Activated T-helper 1 cell treated with anti-CD3 and anti-CD28 coated beads, Interleukin-12 subunit alpha, Interleukin-12 subunit beta, Interleukin-2, Interleukin-4 antibody, amounts not matched to agents 30 ng/mL and 10 ng/mL and 1 ng/mL, durations not matched to agents 14 hours and 24 hours and 36 hours (primary cell): ENCODE measurements around the gene EIF3D. TPM values are rescaled to one million over a fixed set of nuclear protein-coding genes. Genes with fewer than 3 reads are reported as not detected.

ENCODE experiments used
- DNase-seq: peaks from one replicate; pipeline ENCODE4 v3.0.0; 2021; ENCODE audit warnings: low spot score
- H3K27ac Mint-ChIP-seq: one replicate; pipeline ENCODE4 v1.8.0; 2021; ENCODE audit warnings: mild to moderate bottlenecking, mixed read lengths
- H3K27me3 Mint-ChIP-seq: one replicate; pipeline ENCODE4 v1.8.0; 2022; ENCODE audit warnings: mild to moderate bottlenecking, moderate library complexity, mixed read lengths; ENCODE audit not compliant: insufficient read depth
- H3K36me3 Mint-ChIP-seq: one replicate; pipeline ENCODE4 v1.8.0; 2021; ENCODE audit warnings: low read depth, mixed read lengths
- H3K4me1 Mint-ChIP-seq: one replicate; pipeline ENCODE4 v1.8.0; 2021; ENCODE audit warnings: low read depth, mixed read lengths
- H3K4me3 Mint-ChIP-seq: one replicate; pipeline ENCODE4 v1.8.0; 2021; ENCODE audit warnings: mild to moderate bottlenecking, moderate library complexity, mixed read lengths
- H3K9me3 Mint-ChIP-seq: one replicate; pipeline ENCODE4 v1.8.0; 2021; ENCODE audit warnings: mixed read lengths
- intact Hi-C: fragments of 100-400 bp; cut with micrococcal nuclease; formaldehyde crosslinking; loops from one replicate; pipeline ENCODE4 v1.15.1; 2024
- total RNA-seq: library from RNA; stranded (reverse); gene quantifications from 2 replicates; pipeline ENCODE4 v1.2.3, GENCODE V29; 2022

The EIF3D gene
- total RNA-seq: 322 and 323 TPM in 2 replicates

GRCh38 chr22:36528795-36529751 is at the start of gene EIF3D:
Gene EIF3D (minus strand): TSS chr22:36529166. CDS start chr22:36526121, 3,045 bp downstream.
- H3K4me1 Mint-ChIP-seq: peaks cover 24% of the 10 kb centered on the region
- H3K27me3 Mint-ChIP-seq: peaks cover 2% of the 10 kb centered on the region
- H3K4me3 Mint-ChIP-seq: peak within 1 kb of the TSS; percentile 96
- H3K9me3 Mint-ChIP-seq: peaks cover 4% of the 10 kb centered on the region
- peaks cover 33% of the 10 kb centered on the region for H3K36me3 Mint-ChIP-seq
- intact Hi-C loops: loop anchor here (1.0 to 5.0 kb wide), 9 partner anchors 22 to 1313 kb away; partner anchors contain the start of genes ANKRD54, APOL2, FOXRED2 and GGA1
- DNase-seq: peak; percentile 99
- peak within 1 kb of the TSS; percentile 99 for H3K27ac Mint-ChIP-seq

GRCh38 chr22:36578619-36579018 is 49.7 kb upstream of the EIF3D start:
- no peak overlapping the region for H3K4me3 Mint-ChIP-seq
- intact Hi-C loops: no loop called here
- H3K27ac Mint-ChIP-seq: no peak overlapping the region
- H3K4me1 Mint-ChIP-seq: no peaks in the 10 kb centered on the region
- DNase-seq: no peak
- peaks cover 4% of the 10 kb centered on the region for H3K27me3 Mint-ChIP-seq
- no peaks in the 10 kb centered on the region for H3K9me3 Mint-ChIP-seq
- no peaks in the 10 kb centered on the region for H3K36me3 Mint-ChIP-seq

- Mint-ChIP-seq H3K4me1 (no peaks in the 10 kb centered on the region), H3K27ac (no peak overlapping the region), H3K36me3 (no peaks in the 10 kb centered on the region), H3K27me3 (no peaks in the 10 kb centered on the region), H3K9me3 (no peaks in the 10 kb centered on the region), H3K4me3 (no peak overlapping the region)
- DNase-seq: no peak
- intact Hi-C loops: no loop called here
These were observed 48.1 kb upstream of the EIF3D start for GRCh38 chr22:36577019-36577418.

GRCh38 chr22:36574728-36575127 is 45.8 kb upstream of the EIF3D start:
- Mint-ChIP-seq H3K27ac (no peak overlapping the region), H3K27me3 (no peaks in the 10 kb centered on the region), H3K4me3 (no peak overlapping the region), H3K9me3 (no peaks in the 10 kb centered on the region), H3K36me3 (no peaks in the 10 kb centered on the region), H3K4me1 (no peaks in the 10 kb centered on the region)
- no peak for DNase-seq
- intact Hi-C loops: no loop called here

- Mint-ChIP-seq H3K36me3 (no peaks in the 10 kb centered on the region), H3K9me3 (no peaks in the 10 kb centered on the region), H3K4me1 (no peaks in the 10 kb centered on the region), H3K27me3 (no peaks in the 10 kb centered on the region), H3K4me3 (no peak overlapping the region), H3K27ac (no peak overlapping the region)
- DNase-seq: no peak
- intact Hi-C loops: no loop called here
These were observed 44.9 kb upstream of the EIF3D start for GRCh38 chr22:36573815-36574363.

- Mint-ChIP-seq H3K4me1 (no peaks in the 10 kb centered on the region), H3K9me3 (no peaks in the 10 kb centered on the region), H3K36me3 (no peaks in the 10 kb centered on the region), H3K27ac (no peak overlapping the region), H3K4me3 (no peak overlapping the region), H3K27me3 (no peaks in the 10 kb centered on the region)
- DNase-seq: no peak
- intact Hi-C loops: no loop called here
These were observed 43.0 kb upstream of the EIF3D start for GRCh38 chr22:36571991-36572390.

- intact Hi-C loops: no loop called here
- Mint-ChIP-seq H3K9me3 (no peaks in the 10 kb centered on the region), H3K36me3 (no peaks in the 10 kb centered on the region), H3K27me3 (peaks cover 3% of the 10 kb centered on the region), H3K27ac (no peak overlapping the region), H3K4me1 (no peaks in the 10 kb centered on the region), H3K4me3 (no peak overlapping the region)
- DNase-seq: no peak
These were observed 41.0 kb upstream of the EIF3D start for GRCh38 chr22:36569999-36570398.

GRCh38 chr22:36568846-36569245 is 39.9 kb upstream of the EIF3D start:
- Mint-ChIP-seq H3K27ac (no peak overlapping the region), H3K36me3 (no peaks in the 10 kb centered on the region), H3K9me3 (no peaks in the 10 kb centered on the region), H3K4me3 (no peak overlapping the region), H3K4me1 (no peaks in the 10 kb centered on the region), H3K27me3 (peaks cover 5% of the 10 kb centered on the region)
- intact Hi-C loops: no loop called here
- no peak for DNase-seq

GRCh38 chr22:36566720-36567119 is 37.8 kb upstream of the EIF3D start:
- DNase-seq: no peak
- intact Hi-C loops: no loop called here
- H3K27ac Mint-ChIP-seq: no peak overlapping the region
- no peaks in the 10 kb centered on the region for H3K4me1 Mint-ChIP-seq
- H3K36me3 Mint-ChIP-seq: no peaks in the 10 kb centered on the region
- peaks cover 10% of the 10 kb centered on the region for H3K27me3 Mint-ChIP-seq
- no peak overlapping the region for H3K4me3 Mint-ChIP-seq
- H3K9me3 Mint-ChIP-seq: no peaks in the 10 kb centered on the region

- Mint-ChIP-seq H3K4me3 (no peak overlapping the region), H3K9me3 (no peaks in the 10 kb centered on the region), H3K36me3 (no peaks in the 10 kb centered on the region), H3K4me1 (no peaks in the 10 kb centered on the region), H3K27ac (no peak overlapping the region), H3K27me3 (peaks cover 10% of the 10 kb centered on the region)
- no peak for DNase-seq
- intact Hi-C loops: no loop called here
These were observed 36.7 kb upstream of the EIF3D start for GRCh38 chr22:36565686-36566085.

- H3K27ac Mint-ChIP-seq: no peak overlapping the region
- H3K9me3 Mint-ChIP-seq: no peaks in the 10 kb centered on the region
- H3K36me3 Mint-ChIP-seq: no peaks in the 10 kb centered on the region
- intact Hi-C loops: no loop called here
- H3K27me3 Mint-ChIP-seq: peaks cover 10% of the 10 kb centered on the region
- no peaks in the 10 kb centered on the region for H3K4me1 Mint-ChIP-seq
- DNase-seq: no peak
- no peak overlapping the region for H3K4me3 Mint-ChIP-seq
These were observed 36.2 kb upstream of the EIF3D start for GRCh38 chr22:36565159-36565507.

GRCh38 chr22:36564422-36565158 is 35.6 kb upstream of the EIF3D start:
- Mint-ChIP-seq H3K27me3 (peaks cover 10% of the 10 kb centered on the region), H3K27ac (no peak overlapping the region), H3K4me1 (no peaks in the 10 kb centered on the region), H3K4me3 (no peak overlapping the region), H3K36me3 (no peaks in the 10 kb centered on the region), H3K9me3 (no peaks in the 10 kb centered on the region)
- intact Hi-C loops: no loop called here
- no peak for DNase-seq

GRCh38 chr22:36563898-36564297 is 34.9 kb upstream of the EIF3D start:
- Mint-ChIP-seq H3K27me3 (peaks cover 10% of the 10 kb centered on the region), H3K9me3 (no peaks in the 10 kb centered on the region), H3K4me3 (no peak overlapping the region), H3K4me1 (no peaks in the 10 kb centered on the region), H3K27ac (no peak overlapping the region), H3K36me3 (no peaks in the 10 kb centered on the region)
- DNase-seq: no peak
- intact Hi-C loops: no loop called here
